B cell (primary cell): ENCODE data around the gene DDAH1.

Experiments
- CTCF ChIP-seq: fragments of 200-600 bp; IDR thresholded peaks from one replicate; pipeline ENCODE4 v1.8.0; 2022; ENCODE audit warnings: antibody characterized with exemption, mild to moderate bottlenecking
- EZH2 ChIP-seq: IDR thresholded peaks from 2 replicates; pipeline ENCODE4 v1.6.1; 2012; ENCODE audit warnings: borderline replicate concordance, low read depth, mild to moderate bottlenecking, moderate library complexity, low read length; ENCODE audit not compliant: insufficient read depth, poor library complexity, severe bottlenecking

GRCh38 chr1:85340427-85340826 lies 124.5 kb downstream of the DDAH1 start:
- TF ChIP-seq CTCF (no peak), EZH2 (no peak)
